Activated T-helper 2 cell treated with anti-CD3 and anti-CD28 coated beads, Interferon-gamma antibody, Interleukin-2, Interleukin-4, amounts not matched to agents 10 μg/mL and 5 μg/mL and 100 μg/mL, durations not matched to agents 14 hours and 24 hours and 36 hours (primary cell): Measurements from ENCODE around the gene CMSS1. TPM values are rescaled to one million over a fixed set of nuclear protein-coding genes. Genes with fewer than 3 reads are reported as not detected.

Experiments used
- DNase-seq: peaks from one replicate; pipeline ENCODE4 v3.0.0; 2021; ENCODE audit warnings: low spot score
- H3K27ac Mint-ChIP-seq: one replicate; pipeline ENCODE4 v1.8.0; 2021; ENCODE audit warnings: mixed read lengths
- H3K27me3 Mint-ChIP-seq: one replicate; pipeline ENCODE4 v1.8.0; 2021; ENCODE audit warnings: low read depth, mixed read lengths
- H3K36me3 Mint-ChIP-seq: one replicate; pipeline ENCODE4 v1.8.0; 2021; ENCODE audit warnings: low read depth, mixed read lengths
- H3K4me1 Mint-ChIP-seq: one replicate; pipeline ENCODE4 v1.8.0; 2021; ENCODE audit warnings: low read depth, mixed read lengths
- H3K4me3 Mint-ChIP-seq: one replicate; pipeline ENCODE4 v1.8.0; 2021; ENCODE audit warnings: low read depth, mild to moderate bottlenecking, moderate library complexity, mixed read lengths
- H3K9me3 Mint-ChIP-seq: one replicate; pipeline ENCODE4 v1.8.0; 2021; ENCODE audit warnings: mixed read lengths
- intact Hi-C: fragments of 100-400 bp; cut with micrococcal nuclease; formaldehyde crosslinking; loops from one replicate; pipeline ENCODE4 v1.15.1; 2023
- total RNA-seq: library from RNA; stranded (reverse); gene quantifications from 2 replicates; pipeline ENCODE4 v1.2.3, GENCODE V29; 2022

CMSS1 gene
- total RNA-seq, 1 donor from 2014 or later = 138 TPM

DNA sequence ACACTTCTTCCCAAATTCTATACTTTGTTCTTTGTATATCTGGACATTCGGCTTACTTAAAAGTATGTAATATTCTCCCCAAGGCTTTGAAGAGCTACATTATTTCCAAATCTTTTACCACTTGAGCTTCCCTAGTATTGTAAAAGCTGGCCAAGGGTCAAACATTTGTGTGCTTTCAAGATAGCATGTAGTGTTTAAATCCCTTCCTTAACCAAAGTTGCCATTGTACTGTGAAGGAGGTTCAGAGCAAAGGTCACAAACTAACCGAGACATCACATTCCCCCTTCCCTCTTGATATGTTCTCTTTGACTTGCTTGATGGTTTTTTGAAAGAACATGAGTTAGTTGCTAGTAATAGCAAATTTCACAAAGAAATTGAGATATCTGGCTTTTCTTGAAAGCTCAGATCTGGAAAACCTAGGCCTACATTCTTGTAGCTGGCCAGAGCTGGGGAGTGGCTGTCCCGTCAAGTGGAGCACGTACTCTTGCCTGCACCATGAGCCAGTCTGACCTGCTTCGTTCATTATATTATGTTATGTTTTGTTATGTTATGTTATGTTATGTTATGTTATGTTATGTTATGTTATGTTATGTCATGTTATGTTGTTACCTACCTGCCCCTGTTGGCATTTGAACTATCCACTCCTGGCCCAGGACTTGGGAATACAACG, 236.4 kb downstream of the CMSS1 start:
- Mint-ChIP-seq H3K4me3 (no peak overlapping the region), H3K36me3 (no peaks in the 10 kb centered on the region), H3K4me1 (peaks cover 1% of the 10 kb centered on the region), H3K9me3 (no peaks in the 10 kb centered on the region), H3K27me3 (no peaks in the 10 kb centered on the region), H3K27ac (no peak overlapping the region)
- DNase-seq = no peak
- intact Hi-C loops = no loop called here

GRCh38 chr3:100057716-100058575, 240.3 kb downstream of the CMSS1 start:
- H3K27me3 Mint-ChIP-seq = no peaks in the 10 kb centered on the region
- no peak overlapping the region for H3K27ac Mint-ChIP-seq
- no peak overlapping the region for H3K4me3 Mint-ChIP-seq
- intact Hi-C loops = no loop called here
- H3K9me3 Mint-ChIP-seq = no peaks in the 10 kb centered on the region
- no peaks in the 10 kb centered on the region for H3K36me3 Mint-ChIP-seq
- H3K4me1 Mint-ChIP-seq = peaks cover 7% of the 10 kb centered on the region
- DNase-seq = no peak

- H3K27ac Mint-ChIP-seq = no peak overlapping the region
- H3K4me1 Mint-ChIP-seq = peaks cover 9% of the 10 kb centered on the region
- DNase-seq = no peak
- H3K27me3 Mint-ChIP-seq = no peaks in the 10 kb centered on the region
- intact Hi-C loops = no loop called here
- H3K36me3 Mint-ChIP-seq = no peaks in the 10 kb centered on the region
- H3K4me3 Mint-ChIP-seq = no peak overlapping the region
- no peaks in the 10 kb centered on the region for H3K9me3 Mint-ChIP-seq
These were observed 241.8 kb downstream of the CMSS1 start for GRCh38 chr3:100059472-100059871.

- intact Hi-C loops = no loop called here
- Mint-ChIP-seq H3K27ac (no peak overlapping the region), H3K4me3 (no peak overlapping the region), H3K27me3 (no peaks in the 10 kb centered on the region), H3K36me3 (no peaks in the 10 kb centered on the region), H3K4me1 (peaks cover 9% of the 10 kb centered on the region), H3K9me3 (no peaks in the 10 kb centered on the region)
- DNase-seq = no peak
These were observed 243.2 kb downstream of the CMSS1 start for GRCh38 chr3:100060685-100061484.

- DNase-seq = no peak
- Mint-ChIP-seq H3K4me3 (no peak overlapping the region), H3K9me3 (no peaks in the 10 kb centered on the region), H3K27ac (no peak overlapping the region), H3K36me3 (no peaks in the 10 kb centered on the region), H3K27me3 (no peaks in the 10 kb centered on the region), H3K4me1 (peaks cover 9% of the 10 kb centered on the region)
- intact Hi-C loops = no loop called here
These were observed 245.0 kb downstream of the CMSS1 start for GRCh38 chr3:100062665-100063064.

DNA sequence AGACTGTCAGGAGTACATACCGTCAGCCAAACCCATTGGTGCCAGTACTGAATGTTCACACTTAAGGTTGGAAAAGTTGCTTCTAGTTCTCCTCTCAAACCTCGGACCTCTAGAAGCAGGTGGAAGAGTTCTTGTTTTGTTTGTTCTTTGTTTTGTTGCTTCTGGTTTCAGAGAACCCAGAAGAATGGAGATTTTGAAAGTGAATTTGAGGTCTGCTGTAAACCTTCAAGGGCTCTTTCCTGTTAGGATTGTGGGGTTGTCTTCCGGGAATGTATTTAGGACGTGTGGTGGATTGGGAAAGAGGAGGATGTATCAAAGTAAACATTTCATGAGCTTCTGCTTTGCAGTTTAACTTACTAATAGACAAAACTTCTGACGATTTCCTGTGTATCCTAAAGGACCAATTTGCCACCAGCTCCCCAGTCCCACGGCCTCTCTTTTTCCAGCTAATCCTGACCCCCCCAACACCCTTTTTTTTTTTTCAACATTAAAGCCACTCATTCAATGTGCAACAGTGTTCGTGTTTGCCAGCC, 246.3 kb downstream of the CMSS1 start:
- Mint-ChIP-seq H3K36me3 (peaks cover 1% of the 10 kb centered on the region), H3K4me3 (no peak overlapping the region), H3K27me3 (no peaks in the 10 kb centered on the region), H3K9me3 (no peaks in the 10 kb centered on the region), H3K4me1 (peaks cover 13% of the 10 kb centered on the region), H3K27ac (no peak overlapping the region)
- DNase-seq = no peak
- intact Hi-C loops = no loop called here

DNA sequence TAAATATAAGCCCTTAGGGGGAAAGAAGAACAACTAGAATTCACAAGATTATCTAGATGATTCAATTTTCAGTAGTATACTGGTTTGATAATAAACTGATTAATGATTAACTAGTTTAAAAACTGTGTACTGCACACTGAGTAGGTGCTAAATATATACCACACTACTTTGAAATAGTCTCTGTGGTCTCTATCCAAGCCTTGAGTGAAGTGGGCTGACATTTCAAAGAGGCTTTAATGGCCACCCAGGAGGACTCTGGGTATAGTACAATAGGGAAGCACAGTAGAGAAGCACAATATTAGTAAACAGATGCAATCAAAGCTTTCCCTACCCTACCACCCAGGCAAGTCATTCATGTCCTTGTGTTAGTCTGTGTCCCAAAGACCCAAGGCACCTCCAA, 249.9 kb downstream of the CMSS1 start:
- intact Hi-C loops = no loop called here
- H3K9me3 Mint-ChIP-seq = no peaks in the 10 kb centered on the region
- no peak for DNase-seq
- no peaks in the 10 kb centered on the region for H3K27me3 Mint-ChIP-seq
- H3K4me3 Mint-ChIP-seq = no peak overlapping the region
- peaks cover 35% of the 10 kb centered on the region for H3K4me1 Mint-ChIP-seq
- peaks cover 20% of the 10 kb centered on the region for H3K36me3 Mint-ChIP-seq
- H3K27ac Mint-ChIP-seq = no peak overlapping the region

GRCh38 chr3:100068826-100069225, 251.2 kb downstream of the CMSS1 start:
- peak; percentile 74 for DNase-seq
- Mint-ChIP-seq H3K9me3 (no peaks in the 10 kb centered on the region), H3K4me3 (no peak overlapping the region), H3K27me3 (no peaks in the 10 kb centered on the region), H3K4me1 (peaks cover 46% of the 10 kb centered on the region), H3K27ac (no peak overlapping the region), H3K36me3 (peaks cover 21% of the 10 kb centered on the region)
- intact Hi-C loops = loop anchor here (1.0 kb wide), 1 partner anchor 185 kb away; no protein-coding TSS in a partner anchor

DNA sequence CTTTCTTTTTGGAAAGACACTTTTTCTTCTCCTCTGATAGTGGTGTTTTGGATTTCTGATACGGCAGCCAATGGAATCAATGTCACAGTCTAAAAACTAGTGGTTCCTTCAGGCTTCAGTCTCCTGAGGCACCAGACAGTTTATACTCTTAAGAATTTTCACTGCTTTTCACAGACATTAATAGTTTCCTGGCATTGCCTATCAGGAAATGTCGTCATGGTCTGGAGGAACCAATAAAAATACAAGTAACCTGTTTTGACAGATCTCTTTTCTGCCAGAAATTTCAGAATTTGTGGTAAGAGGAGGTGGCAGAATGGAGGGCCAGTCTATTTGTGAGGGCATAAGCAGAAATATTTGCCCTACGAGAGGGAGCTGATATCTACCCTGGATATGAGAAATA, 251.8 kb downstream of the CMSS1 start:
- Mint-ChIP-seq H3K4me3 (no peak overlapping the region), H3K27ac (no peak overlapping the region), H3K27me3 (no peaks in the 10 kb centered on the region), H3K4me1 (peaks cover 49% of the 10 kb centered on the region), H3K36me3 (peaks cover 21% of the 10 kb centered on the region), H3K9me3 (no peaks in the 10 kb centered on the region)
- DNase-seq = no peak
- intact Hi-C loops = no loop called here

DNA sequence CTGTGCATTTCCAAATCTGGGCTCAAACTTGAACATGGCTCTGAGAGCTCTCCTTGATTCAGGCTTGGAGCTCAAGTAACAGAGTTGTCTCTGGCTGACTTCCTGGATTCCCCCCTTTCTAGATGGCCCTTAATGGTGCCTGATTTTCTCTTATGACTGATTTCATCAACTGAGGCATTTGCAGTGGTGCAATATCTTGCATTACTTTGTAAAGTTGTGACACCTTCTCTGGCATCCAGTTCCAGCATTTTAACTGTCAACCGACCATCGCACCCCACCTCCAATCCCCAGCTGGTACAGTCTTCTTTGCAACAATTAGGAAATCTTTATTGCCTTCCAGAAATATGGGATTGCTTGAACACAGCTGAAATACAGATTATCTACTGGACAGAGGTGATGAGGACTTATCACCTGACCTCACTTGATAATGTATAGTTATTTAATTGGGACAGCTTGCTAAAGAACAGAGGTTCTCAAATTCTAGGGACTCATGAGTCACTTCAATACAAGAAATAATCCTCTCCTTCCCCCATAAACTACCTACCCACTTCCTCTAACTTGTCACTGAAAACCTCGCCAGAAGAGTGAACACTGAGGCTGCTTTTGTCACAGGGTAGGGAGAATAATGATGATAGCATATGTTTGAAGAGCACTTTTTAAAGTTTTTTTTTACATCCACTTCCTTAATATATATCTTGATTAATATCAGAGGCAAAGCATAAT, 254.8 kb downstream of the CMSS1 start:
- Mint-ChIP-seq H3K9me3 (peaks cover 4% of the 10 kb centered on the region), H3K27ac (peak overlapping the region; percentile 34), H3K4me1 (peaks cover 74% of the 10 kb centered on the region), H3K36me3 (peaks cover 33% of the 10 kb centered on the region), H3K4me3 (peak overlapping the region; percentile 11), H3K27me3 (no peaks in the 10 kb centered on the region)
- DNase-seq = no peak
- intact Hi-C loops = loop anchor here (1.0 to 10.0 kb wide), 4 partner anchors 15 to 332 kb away; partner anchors contain the start of genes LNP1 and TOMM70

DNA sequence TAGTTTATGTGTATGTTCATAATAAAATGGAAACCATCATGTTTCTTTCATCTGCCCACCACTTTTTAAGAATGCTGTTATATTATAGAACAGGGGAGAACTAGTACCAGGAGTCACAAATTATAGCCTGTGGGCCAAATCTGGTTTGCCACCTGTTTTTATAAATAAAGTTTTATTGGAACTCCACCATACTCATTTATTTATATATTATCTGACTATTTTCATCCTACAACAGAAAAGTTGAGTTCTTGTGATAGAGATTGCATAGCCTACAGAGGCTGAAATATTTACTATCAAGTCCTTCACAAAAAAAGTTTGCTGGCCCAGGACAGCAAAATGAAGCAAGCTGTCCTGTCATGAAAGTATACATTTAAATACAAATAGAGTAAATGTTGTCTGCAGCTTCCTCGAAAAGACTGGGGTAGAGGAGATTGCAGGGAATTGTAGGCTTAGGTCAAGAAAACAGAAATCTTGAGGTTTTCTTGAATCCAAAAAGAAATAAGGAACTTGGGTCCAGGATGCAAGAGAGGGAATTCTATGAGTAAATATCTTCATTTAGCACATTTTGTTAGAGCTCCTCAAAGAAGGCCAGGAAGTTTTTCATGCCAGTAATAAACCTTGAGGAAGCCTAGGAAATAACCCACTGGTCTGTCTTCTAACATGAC, 255.5 kb downstream of the CMSS1 start:
- no peak for DNase-seq
- H3K27ac Mint-ChIP-seq = peak overlapping the region; percentile 90
- intact Hi-C loops = loop anchor here (1.0 to 10.0 kb wide), 4 partner anchors 14 to 332 kb away; partner anchors contain the start of genes LNP1 and TOMM70

More for the DNA sequence above, 255.5 kb downstream of the CMSS1 start:
- peaks cover 33% of the 10 kb centered on the region for H3K36me3 Mint-ChIP-seq
- H3K9me3 Mint-ChIP-seq = peaks cover 4% of the 10 kb centered on the region
- H3K4me1 Mint-ChIP-seq = peaks cover 74% of the 10 kb centered on the region
- peak overlapping the region; percentile 30 for H3K4me3 Mint-ChIP-seq
- no peaks in the 10 kb centered on the region for H3K27me3 Mint-ChIP-seq
